ENCODE data around the gene MC3R.
A peak's percentile ranks its signal among the peaks of the same experiment; 100 is the strongest.
"Not testable (repeated sequence)": the region's sequence is repeated elsewhere in the genome, so short reads cannot be mapped to it uniquely, and the experiment has no call there.

The MC3R gene

DNA sequence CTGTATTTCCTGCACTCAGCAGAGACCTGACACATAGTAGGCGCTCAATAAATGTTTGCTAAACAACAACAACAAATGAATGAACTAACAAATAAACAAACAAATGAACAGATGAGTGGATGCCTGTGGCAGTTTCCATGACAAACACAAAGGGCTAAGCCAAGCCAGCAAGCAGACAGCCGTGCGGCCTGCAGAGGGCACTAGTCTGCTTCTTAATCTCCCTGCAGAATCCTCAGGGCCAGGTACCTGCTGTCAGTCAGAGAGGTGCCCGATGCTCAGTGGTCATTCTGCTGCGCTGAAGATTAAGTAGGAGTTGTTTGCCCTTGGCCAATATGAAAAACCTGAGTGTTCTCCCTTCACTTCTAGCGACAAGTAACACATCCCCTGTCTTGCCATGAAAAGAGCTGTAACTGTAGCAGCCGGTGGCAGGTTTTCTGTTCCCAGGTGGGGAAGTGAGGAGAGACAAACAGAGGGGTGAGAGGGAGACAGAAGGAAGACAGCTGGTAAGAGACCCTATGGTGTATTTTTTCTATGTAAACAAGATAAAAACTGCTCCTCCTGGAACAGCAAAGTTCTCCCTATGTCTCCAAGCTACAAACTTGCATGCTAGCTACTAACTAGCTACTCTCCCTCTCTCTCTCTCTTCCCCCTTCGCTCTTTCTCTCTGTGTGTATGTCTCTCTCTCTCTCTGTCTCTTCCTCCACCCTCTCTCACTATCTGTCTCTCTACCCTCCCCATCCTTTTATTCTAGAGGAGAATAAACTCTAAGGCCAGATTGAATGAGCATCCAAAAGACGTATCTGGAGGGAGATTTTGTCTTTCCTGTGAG lies at the start of gene MC3R:
Gene MC3R (plus strand): TSS at position 779 of the 829 bp plus-strand sequence. CDS start 112 bp downstream, outside the sequence.
- DNase-seq: peak in 39 of 56 donors; percentile 2 to 73 (median 13)

DNA sequence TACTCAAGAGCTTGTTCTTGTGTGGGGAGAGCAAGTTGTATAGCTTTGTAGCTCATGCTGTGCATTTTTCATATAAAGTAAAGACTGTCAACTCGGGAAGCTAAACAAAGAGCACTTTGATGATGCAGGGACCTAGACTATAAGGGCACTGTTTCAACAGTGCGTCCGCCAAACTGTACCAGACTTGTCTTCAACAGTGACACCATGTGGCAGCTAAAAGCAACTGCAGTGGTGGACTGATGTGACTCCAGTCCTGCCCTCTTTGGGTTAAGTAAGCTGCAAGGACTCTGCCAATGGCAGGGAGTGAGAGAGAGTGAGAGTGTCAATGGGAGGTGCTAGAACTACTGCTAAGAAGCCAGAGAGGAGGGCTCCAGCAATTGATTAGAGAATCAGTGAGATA lies 48.1 kb upstream of the MC3R start:
- DNase-seq: no peak

DNA sequence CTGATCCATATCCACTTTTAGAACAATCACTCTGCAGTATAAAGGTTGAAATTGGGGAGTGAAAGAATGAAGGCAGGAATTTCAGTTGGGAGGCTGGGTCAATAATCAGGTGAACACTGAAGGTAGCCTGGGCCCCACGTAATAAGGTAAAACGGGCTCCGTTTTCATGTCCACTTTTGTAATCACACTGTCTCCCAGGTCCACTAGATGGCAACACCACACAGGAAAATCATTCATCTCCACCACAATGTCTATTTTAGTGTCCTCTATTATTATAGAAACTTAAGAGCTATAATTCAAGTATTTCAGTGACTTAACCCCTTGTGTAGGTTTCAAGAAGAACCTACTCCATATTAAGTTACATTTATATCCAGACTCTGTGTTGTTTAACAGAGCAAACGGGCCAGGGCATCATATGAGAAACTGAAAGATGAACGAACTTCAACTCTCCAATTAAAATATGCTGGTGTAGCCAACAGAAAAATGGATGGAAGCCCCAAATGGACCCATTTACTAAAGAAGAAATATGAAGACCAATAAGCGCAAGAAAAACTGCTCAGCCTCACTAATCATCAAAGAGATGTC lies 45.9 kb upstream of the MC3R start:
- DNase-seq: peak in 1 of 56 donors; percentile 1

DNA sequence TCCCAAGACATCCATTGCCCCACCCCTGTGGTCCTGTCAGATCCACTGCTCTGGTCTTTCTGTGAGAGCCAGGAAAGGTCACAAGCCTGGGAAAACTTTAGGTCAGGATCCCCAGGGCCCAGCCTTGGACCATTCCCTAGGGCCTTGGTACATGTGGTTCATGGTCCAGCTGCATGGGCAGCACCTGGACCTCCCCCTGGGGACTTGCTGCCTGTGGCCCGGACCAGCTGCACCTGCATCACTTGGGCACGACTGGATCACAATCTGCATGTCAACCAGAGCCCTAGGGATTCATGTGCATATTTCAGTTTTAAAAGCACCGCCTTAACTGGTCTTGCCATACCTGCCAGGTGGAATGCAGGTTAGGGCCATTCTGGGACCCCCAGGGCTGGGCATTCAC lies 44.3 kb upstream of the MC3R start:
- no peak for DNase-seq

DNA sequence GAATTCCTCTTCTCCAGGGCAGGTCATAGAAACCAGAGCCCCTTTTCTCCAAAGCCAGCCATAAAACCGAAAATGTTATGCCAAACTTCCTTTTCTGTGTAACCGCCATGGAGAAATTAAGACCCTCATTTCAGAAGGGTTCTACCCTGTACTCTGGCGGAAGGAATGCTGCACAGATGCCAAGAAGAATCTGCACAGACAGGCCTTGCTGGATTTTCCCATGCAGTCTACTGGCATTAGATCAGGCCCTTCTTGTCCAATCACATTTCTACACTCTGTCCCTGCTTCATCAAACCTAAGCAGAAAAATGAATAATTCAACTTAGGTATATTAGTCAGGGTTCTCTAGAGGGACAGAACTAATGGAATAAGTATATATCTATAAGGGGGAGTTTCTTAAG lies 43.2 kb upstream of the MC3R start:
- no peak for DNase-seq

DNA sequence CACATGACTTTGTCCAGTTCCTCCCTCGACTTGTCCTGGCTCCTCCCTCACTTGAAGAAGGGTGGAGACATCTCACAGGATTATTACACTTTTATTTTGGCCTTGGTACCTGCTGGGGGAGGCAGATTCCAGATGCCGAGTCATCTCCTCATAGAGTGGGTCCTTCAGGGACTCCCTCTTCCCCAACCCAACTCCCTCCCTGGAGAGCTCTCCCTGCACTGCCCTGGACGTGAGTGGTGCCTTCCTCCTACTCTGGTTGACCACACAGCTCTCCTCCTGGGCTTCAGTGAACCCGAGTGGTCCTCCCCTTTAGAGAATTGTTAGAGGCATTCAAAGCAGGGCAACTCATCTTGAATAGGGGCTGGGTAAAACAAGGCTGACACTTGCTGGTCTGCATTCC lies 40.9 kb upstream of the MC3R start:
- DNase-seq: no peak

DNA sequence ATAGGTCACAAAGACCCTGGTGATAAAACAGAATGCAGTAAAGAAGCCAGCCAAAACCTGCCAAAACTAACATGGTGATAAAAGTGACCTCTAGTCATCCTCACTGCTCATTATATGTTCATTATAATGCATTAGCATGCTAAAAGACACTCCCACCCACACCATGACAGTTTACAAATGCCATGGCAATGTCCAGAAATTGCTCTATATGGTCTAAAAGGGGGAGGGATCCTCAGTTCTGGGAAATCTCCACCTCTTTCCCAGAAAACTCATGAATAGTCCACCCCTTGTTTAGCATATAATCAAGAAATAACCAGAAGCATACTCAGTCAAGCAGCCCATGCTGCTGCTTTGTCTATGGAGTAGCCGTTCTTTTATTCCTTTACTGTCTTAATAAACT lies 40.4 kb upstream of the MC3R start:
- no peak for DNase-seq

DNA sequence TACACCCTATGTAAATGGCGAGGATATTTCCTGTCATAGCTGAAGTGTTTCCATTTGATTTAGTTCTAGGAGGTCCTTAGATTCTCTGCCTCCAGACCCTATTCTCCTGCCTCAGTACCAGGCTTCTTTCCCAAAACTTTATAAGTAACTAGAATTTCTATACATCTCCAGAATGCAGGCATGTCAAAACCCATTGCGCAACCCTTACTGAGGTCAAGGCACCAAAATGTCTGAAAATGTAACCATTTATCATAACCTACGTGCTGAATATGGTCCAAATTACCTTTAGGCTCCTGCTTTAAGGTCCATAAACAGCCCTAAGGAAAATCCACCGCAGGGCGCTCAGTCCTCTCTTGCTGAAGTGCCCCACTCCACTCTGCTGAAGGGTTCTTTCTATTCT lies 37.5 kb upstream of the MC3R start:
- no peak for DNase-seq

DNA sequence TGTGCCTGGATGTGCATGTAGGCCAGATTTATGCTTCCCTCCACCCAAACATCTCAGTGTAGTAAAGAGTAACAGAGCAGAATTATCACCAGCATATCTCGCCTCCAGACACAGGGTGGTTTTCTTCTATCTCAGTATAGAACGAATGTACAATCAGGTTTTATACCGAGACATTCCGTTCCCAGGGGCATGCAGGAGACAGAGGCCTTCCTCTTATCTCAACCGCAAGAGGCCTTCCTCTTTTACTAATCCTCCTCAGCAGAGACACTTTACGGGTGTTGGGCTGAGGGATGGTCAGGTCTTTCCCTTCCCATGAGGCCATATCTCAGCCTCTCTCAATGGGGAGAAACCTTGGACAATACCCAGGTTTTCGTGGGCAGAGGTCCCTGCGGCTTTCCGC lies 36.4 kb upstream of the MC3R start:
- no peak for DNase-seq

DNA sequence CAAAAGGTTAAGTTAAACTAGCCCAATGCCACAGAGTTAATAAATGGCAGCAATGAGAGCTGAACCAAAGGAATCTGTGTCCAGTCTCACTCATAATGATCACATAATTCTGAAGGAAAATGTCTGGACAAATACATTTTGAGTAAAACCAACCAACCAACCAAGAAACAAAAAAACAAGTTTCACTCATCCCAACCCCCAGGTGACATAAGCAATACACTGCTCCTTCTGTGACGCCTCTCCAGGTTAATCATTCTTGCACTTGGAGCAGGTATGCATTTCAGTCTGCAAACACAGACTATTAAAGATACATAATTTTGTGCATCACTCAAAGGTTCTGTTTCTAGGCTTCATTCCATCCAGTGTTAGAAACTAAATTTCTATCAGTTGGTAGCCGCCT lies 35.2 kb upstream of the MC3R start:
- DNase-seq: no peak

DNA sequence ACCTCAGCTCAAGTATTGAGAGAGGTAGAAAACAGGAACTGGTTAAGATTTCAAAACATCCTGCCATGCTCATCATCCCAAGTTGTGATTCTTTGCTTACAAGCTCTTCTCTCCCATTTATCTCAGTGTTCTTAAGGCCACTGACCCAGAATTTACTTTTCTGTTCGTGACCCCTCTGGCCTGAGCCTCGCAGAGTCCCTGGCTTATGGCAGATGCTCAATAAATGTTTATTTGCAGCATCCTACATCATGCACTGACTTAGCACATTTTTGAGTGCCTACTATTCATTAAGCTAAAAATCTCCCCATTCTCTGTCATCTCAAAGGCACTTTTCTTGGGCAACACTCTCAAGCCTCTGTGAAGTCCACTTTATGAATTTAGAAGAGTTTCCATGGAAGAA lies 33.4 kb upstream of the MC3R start:
- no peak for DNase-seq

DNA sequence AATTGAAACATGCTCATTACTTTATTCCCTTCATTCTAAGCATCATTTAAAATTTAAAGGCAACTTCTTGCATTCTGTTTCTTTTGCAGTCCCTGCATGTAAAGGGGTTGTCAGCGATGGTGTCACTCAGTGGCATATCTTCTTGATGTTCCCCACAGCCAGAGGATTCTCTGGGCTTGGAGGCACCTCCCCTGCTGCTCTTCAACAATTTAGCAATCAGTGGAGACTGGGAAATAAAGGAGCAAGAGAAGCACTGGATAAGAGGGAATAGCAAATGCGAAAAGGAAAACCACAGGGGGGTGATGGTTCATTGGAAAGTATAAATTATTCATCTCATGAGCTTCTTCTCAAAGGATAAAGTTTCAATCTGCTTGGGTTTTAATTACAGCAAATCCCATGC lies 30.7 kb upstream of the MC3R start:
- DNase-seq: no peak

DNA sequence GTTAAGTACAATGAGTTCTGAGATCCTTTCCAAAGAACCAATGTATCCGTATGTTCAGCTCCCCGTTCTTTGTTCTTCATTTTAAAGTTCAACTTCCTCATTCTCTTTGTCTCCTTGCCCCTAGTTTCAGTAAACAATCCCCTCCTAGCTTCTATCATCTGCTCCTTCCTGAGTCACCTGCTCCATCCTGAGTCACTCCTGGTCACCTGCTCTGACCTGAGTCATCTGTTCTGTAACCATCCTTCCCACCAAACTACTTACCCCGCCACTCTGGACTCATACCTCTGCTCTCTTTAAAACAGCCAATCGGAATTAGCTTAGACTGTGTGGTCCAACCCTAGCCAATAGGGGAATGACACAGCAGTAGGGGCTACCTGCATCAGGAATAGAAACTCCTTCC lies 27.3 kb upstream of the MC3R start:
- DNase-seq: not testable (repeated sequence)

DNA sequence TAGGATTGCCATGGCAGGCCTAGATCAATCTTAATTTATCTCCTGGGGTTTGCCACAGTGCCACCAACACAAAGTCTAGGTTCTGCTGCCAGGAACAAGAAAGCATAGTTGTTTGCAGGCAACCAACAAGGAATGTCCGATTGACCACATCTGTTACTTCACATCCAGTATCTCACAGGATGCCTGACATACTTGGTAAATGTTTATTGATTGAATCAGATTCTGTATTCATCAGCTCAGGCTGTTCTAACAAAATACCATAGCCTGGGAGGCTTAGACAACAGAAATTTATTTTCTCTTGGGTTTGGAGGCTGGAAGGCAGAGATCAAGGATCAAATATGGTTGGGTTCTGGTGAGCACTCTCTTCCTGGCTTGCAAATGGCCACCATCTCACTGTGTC lies 26.3 kb upstream of the MC3R start:
- DNase-seq: no peak

DNA sequence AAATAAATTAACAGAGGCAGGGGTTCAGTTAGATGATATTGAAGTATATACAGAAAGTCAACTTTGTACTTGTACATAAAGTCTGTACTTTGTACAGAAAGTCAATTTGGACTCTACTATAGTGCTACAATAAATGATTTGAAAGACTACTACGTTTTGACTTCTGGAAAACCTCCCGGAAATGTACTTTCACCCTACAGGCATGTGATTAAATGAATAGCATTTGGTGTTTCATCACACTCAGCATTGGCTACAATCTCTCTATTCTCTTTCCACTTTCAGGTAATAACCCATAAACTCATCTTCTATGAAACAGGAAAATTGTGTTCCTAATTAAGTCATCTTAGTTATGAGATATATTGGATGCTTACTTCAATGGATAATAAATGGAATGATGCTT lies 25.6 kb upstream of the MC3R start:
- no peak for DNase-seq

DNA sequence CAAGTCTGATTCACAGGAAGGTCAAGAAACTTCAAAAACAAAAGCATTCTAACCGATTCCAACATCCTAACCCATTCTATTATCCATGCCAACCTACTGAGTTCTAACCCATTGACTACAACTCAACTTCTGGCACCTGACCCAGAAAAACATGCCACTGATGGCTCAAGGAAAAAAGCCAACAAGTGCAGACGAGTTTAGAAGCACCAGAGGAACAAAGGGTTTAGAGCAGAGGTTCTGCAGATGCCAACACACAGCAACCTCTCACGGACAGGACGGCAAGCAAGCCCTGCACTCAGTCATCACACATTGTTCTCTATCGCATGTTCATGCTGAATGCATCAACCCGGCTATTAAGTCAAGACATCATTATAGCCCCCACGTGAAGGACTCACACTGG lies 25.2 kb upstream of the MC3R start:
- DNase-seq: no peak

DNA sequence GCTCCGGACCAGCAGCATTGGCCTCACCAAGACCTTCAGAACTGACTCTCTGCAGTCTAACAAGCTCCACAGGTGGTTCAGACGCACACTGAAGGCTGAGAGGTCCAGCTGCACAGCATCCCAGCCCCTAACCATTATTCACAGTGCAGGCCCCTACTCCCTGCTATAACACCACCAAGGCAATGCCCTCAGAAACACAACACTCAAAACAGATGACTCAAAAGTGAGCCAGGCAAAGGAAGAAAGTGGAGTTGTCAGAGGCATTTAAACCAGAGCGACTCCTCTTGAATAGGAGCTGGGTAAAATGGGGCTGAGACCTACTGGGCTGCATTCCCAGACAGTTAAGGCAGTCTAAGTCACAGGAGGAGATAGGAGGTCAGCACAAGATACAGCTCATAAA lies 20.5 kb upstream of the MC3R start:
- no peak for DNase-seq

DNA sequence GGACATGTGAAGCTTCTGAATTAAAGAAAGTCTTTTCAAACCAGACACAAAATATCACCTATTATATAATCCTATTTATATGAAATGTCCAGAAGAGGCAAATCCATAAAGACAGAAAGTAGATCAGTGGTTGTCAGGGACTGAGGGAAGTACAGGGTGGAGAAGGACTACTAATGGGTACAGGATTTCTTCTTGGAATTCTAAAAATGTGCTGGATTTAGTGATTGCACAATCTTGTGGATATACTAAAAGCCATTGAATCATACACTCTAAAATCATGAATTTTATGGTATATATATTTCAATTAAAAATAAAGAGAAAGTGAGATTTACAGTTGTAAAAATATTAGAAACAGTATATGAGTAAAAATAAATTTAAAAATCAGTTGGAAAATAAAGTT lies 18.7 kb upstream of the MC3R start:
- no peak for DNase-seq

DNA sequence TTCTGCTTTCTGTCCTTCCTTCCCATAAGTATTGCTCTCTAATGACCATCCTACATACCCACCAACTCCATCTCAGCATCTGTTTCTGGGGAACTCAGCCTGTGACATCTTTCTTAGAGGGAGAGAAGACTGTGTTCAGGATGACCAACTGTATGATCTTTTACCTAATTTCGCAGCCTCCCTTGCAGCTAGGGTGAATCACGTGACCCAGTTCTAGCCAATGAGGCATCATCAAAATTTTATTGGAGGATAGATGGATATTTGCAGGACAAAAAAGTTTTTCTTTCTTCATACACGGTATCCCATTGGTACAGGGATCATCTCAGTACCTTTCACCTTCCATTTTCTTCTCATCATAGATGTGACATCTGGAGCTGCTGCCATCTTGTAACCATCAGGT lies 14.4 kb upstream of the MC3R start:
- DNase-seq: no peak

DNA sequence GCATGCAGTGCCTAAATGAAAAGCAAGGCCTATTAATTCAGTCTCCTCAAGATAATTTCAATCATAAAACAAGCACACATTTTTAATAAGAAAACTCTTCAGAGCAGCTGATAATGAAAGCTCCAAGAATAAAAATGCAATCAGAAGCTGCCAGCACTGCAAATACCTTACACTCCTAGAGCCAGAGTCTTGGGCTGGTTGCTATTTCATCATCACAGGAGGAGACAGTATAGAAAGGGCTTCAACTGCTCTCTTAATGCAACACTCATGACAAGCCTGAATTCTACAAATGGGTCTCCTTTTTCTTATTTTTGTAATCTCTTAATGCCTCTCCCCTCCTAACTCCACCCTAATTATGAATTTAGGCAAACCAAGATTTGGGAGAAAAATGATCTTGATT lies 11.2 kb upstream of the MC3R start:
- DNase-seq: no peak

DNA sequence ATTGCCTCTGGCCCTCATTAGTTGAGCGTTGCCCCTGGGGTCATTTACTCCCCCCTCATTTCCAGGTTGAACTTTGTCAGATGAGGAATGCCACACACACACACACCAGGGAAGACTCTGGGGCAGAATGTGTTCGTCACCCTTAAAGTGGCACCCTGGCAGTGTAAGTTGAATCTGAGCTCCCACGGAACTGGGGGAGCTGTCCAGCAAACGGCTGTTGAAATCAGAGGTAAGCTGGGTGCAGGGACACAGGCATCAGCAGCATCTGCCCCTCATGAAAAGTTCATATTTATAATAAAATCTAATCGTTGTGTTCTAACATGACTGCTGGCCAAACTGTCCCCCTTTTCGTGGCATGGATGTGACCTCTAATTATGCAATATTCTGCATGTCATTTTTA lies 4.3 kb upstream of the MC3R start:
- DNase-seq: no peak

DNA sequence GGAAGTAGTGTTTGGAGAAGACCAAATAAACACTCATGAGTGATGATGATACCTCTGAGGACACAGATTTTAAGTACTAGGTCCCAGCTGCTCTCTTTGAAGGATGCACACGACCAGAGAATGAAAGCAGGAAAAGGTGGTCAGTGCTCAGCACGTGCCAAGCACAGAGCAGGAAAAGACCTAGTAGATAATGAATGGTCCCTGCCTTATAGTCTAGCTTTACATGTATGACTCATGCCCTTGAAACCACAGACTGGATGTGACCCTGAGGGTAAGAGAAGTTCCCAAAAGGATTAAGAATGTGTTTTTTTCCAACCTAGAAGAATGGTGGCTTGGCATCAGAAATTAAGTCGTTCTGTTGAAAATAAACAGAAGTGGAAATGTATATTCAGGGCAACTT lies 2.8 kb upstream of the MC3R start:
- DNase-seq: no peak

DNA sequence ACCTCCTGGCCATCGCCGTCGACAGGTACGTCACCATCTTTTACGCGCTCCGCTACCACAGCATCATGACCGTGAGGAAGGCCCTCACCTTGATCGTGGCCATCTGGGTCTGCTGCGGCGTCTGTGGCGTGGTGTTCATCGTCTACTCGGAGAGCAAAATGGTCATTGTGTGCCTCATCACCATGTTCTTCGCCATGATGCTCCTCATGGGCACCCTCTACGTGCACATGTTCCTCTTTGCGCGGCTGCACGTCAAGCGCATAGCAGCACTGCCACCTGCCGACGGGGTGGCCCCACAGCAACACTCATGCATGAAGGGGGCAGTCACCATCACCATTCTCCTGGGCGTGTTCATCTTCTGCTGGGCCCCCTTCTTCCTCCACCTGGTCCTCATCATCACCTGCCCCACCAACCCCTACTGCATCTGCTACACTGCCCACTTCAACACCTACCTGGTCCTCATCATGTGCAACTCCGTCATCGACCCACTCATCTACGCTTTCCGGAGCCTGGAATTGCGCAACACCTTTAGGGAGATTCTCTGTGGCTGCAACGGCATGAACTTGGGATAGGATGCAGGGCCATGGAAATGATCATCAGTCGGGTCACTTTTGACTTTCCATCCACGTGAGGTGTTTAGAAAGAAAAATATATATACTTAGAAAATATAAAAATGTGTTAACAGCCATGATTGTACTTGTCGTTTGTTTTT lies 868 bp downstream of the MC3R start:
- no peak for DNase-seq

Data from nucleus accumbens (tissue), 56 donors.